Caco-2 (cell line): ENCODE data around the gene CCDC136. TPM values are rescaled to one million over a fixed set of nuclear protein-coding genes. Genes with fewer than 3 reads are reported as not detected.

Source experiments
- BruUV-seq: library from RNA; stranded (reverse); fragments of 400-500 nt; replicated peaks from 2 replicates; lab custom pipeline; 2021; lab: Mats Ljungman, UMichigan
- CTCF ChIA-PET: fragments of 300-600 bp; sonication (Branson Sonifier 250); formaldehyde crosslinking; loops from one replicate; lab custom pipeline; 2022; ENCODE audit warnings: antibody characterized with exemption; lab: Charles Lee
- POLR2A ChIA-PET: fragments of 300-600 bp; sonication (Branson Sonifier 250); formaldehyde crosslinking; loops from one replicate; lab custom pipeline; 2022; ENCODE audit warnings: antibody characterized with exemption; lab: Charles Lee
- DNase-seq, 2 experiments: peaks; one replicate each; pipeline versions ENCODE4 v3.0.0 to v3.0.0-alpha.2; 2020 to 2022
- H3K27me3 ChIP-seq: replicated peaks from 2 replicates; pipeline ENCODE4 v1.6.0; 2011; ENCODE audit warnings: low read length; ENCODE audit not compliant: control insufficient read depth, insufficient read depth
- H3K36me3 ChIP-seq: 2 replicates; pipeline ENCODE4 v1.5.1; 2011; ENCODE audit warnings: low read length; ENCODE audit not compliant: control insufficient read depth, insufficient read depth
- H3K4me1 ChIP-seq: fragments of 250-450 bp; sonication (Bioruptor Pico); 2 replicates; pipeline ENCODE4 v1.5.1; 2020; ENCODE audit warnings: mild to moderate bottlenecking
- H3K4me3 ChIP-seq: 2 replicates; pipeline ENCODE4 v1.5.1; 2011; ENCODE audit warnings: low read depth, mild to moderate bottlenecking, control low read depth, low read length
- H3K9me3 ChIP-seq: fragments of 250-450 bp; sonication (Bioruptor Pico); 2 replicates; pipeline ENCODE4 v1.5.1; 2020; ENCODE audit warnings: mild to moderate bottlenecking, moderate library complexity
- H3K27ac Mint-ChIP-seq: one replicate; pipeline ENCODE4 v1.8.0; 2022; ENCODE audit warnings: mixed read lengths; ENCODE audit not compliant: unreplicated experiment
- H3K27me3 Mint-ChIP-seq: one replicate; pipeline ENCODE4 v1.8.0; 2022; ENCODE audit warnings: mixed read lengths; ENCODE audit not compliant: insufficient read depth, unreplicated experiment
- H3K36me3 Mint-ChIP-seq: one replicate; pipeline ENCODE4 v1.8.0; 2022; ENCODE audit warnings: mild to moderate bottlenecking, mixed read lengths; ENCODE audit not compliant: insufficient read depth, unreplicated experiment
- H3K4me1 Mint-ChIP-seq: one replicate; pipeline ENCODE4 v1.8.0; 2022; ENCODE audit warnings: low read depth, mixed read lengths; ENCODE audit not compliant: unreplicated experiment
- H3K4me3 Mint-ChIP-seq: one replicate; pipeline ENCODE4 v1.8.0; 2022; ENCODE audit warnings: mild to moderate bottlenecking, moderate library complexity, mixed read lengths; ENCODE audit not compliant: unreplicated experiment
- H3K9me3 Mint-ChIP-seq: one replicate; pipeline ENCODE4 v1.8.0; 2022; ENCODE audit warnings: mixed read lengths; ENCODE audit not compliant: unreplicated experiment
- intact Hi-C: fragments of 100-400 bp; cut with micrococcal nuclease; formaldehyde crosslinking; loops from one replicate; pipeline ENCODE4 v1.10.0; 2022; ENCODE audit not compliant: unreplicated experiment
- total RNA-seq: library from RNA; stranded (reverse); gene quantifications from 2 replicates; pipeline ENCODE4 v1.2.3, GENCODE V29; 2022
- TF ChIP-seq, protein P1 (sequence below), 2 experiments: fragments of 200-600 bp in 1 of 2; IDR thresholded peaks; 1 replicate in 1 of 2; 2 replicates in 1 of 2; pipeline versions ENCODE4 v1.5.1 to v1.8.0; 2011 to 2022; ENCODE audit warnings: antibody characterized with exemption in 1 of 2, control low read depth in 1 of 2, inconsistent platforms in 1 of 2, low read depth in 1 of 2, low read length in 1 of 2, mild to moderate bottlenecking in 1 of 2, moderate library complexity in 1 of 2; ENCODE audit not compliant: insufficient read depth in 1 of 2, severe bottlenecking in 1 of 2, unreplicated experiment in 1 of 2

Gene CCDC136
- total RNA-seq, 1 experiment from 2014 or later, result 10.2 TPM

- Mint-ChIP-seq H3K4me3 (no peak overlapping the region), H3K27ac (no peak overlapping the region), H3K27me3 (no peaks in the 10 kb centered on the region), H3K36me3 (peaks cover 48% of the 10 kb centered on the region), H3K4me1 (no peaks in the 10 kb centered on the region), H3K9me3 (no peaks in the 10 kb centered on the region)
- no peak overlapping the region for H3K4me3 ChIP-seq
- no peaks in the 10 kb centered on the region for H3K27me3 ChIP-seq
- intact Hi-C loops, result no loop called here
- ChIA-PET CTCF (no interaction called here), POLR2A (no interaction called here)
- TF ChIP-seq, protein P1, sequence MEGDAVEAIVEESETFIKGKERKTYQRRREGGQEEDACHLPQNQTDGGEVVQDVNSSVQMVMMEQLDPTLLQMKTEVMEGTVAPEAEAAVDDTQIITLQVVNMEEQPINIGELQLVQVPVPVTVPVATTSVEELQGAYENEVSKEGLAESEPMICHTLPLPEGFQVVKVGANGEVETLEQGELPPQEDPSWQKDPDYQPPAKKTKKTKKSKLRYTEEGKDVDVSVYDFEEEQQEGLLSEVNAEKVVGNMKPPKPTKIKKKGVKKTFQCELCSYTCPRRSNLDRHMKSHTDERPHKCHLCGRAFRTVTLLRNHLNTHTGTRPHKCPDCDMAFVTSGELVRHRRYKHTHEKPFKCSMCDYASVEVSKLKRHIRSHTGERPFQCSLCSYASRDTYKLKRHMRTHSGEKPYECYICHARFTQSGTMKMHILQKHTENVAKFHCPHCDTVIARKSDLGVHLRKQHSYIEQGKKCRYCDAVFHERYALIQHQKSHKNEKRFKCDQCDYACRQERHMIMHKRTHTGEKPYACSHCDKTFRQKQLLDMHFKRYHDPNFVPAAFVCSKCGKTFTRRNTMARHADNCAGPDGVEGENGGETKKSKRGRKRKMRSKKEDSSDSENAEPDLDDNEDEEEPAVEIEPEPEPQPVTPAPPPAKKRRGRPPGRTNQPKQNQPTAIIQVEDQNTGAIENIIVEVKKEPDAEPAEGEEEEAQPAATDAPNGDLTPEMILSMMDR (IDR thresholded peaks at IDR 0.05; ENCODE audit: insufficient read depth in 1 of 2, low read depth in 1 of 2, low read length in 1 of 2, severe bottlenecking in 1 of 2, unreplicated experiment in 1 of 2), result no peak
- no peak for DNase-seq
- BruUV-seq, result no TSS peak
- H3K4me1 ChIP-seq, result no peaks in the 10 kb centered on the region
- H3K36me3 ChIP-seq, result no peaks in the 10 kb centered on the region; the same call in 1 of the 2 replicates
- no peaks in the 10 kb centered on the region for H3K9me3 ChIP-seq
Observed at GRCh38 chr7:128845475-128845874, 53.7 kb downstream of the CCDC136 start.

DNA sequence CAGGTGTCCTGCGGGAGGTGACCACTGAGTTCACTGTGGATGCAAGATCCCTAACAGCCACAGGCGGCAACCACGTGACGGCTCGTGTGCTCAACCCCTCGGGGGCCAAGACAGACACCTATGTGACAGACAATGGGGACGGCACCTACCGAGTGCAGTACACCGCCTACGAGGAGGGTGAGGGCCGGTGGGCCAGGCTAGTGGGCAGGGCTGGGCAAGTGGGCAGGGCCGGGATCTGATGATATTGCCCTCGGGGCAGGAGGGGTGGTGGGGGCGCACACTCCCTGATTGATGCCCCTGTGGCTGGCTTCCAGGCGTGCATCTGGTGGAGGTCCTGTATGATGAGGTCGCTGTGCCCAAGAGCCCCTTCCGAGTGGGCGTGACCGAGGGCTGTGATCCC, 54.2 kb downstream of the CCDC136 start:
- TF ChIP-seq, protein P1 (IDR thresholded peaks at IDR 0.05; ENCODE audit: insufficient read depth in 1 of 2, low read depth in 1 of 2, low read length in 1 of 2, severe bottlenecking in 1 of 2, unreplicated experiment in 1 of 2), result no peak
- no peak overlapping the region for H3K4me3 ChIP-seq
- no peaks in the 10 kb centered on the region for H3K27me3 ChIP-seq
- intact Hi-C loops, result no loop called here
- DNase-seq, result no peak
- Mint-ChIP-seq H3K4me1 (no peaks in the 10 kb centered on the region), H3K27me3 (no peaks in the 10 kb centered on the region), H3K27ac (no peak overlapping the region), H3K9me3 (no peaks in the 10 kb centered on the region), H3K36me3 (peaks cover 49% of the 10 kb centered on the region), H3K4me3 (no peak overlapping the region)
- no TSS peak for BruUV-seq
- ChIA-PET CTCF (no interaction called here), POLR2A (no interaction called here)
- no peaks in the 10 kb centered on the region for H3K9me3 ChIP-seq
- H3K4me1 ChIP-seq, result no peaks in the 10 kb centered on the region
- H3K36me3 ChIP-seq, result no peaks in the 10 kb centered on the region; the same call in 1 of the 2 replicates

GRCh38 chr7:128846781-128847444, 55.1 kb downstream of the CCDC136 start:
- H3K9me3 Mint-ChIP-seq, result no peaks in the 10 kb centered on the region
- Histone ChIP-seq H3K9me3 (no peaks in the 10 kb centered on the region), H3K4me1 (no peaks in the 10 kb centered on the region), H3K36me3 (no peaks in the 10 kb centered on the region; the same call in 1 of the 2 replicates), H3K27me3 (no peaks in the 10 kb centered on the region), H3K4me3 (no peak overlapping the region)
- TF ChIP-seq, protein P1 (IDR thresholded peaks at IDR 0.05; ENCODE audit: insufficient read depth in 1 of 2, low read depth in 1 of 2, low read length in 1 of 2, severe bottlenecking in 1 of 2, unreplicated experiment in 1 of 2), result no peak
- CTCF ChIA-PET, result interaction anchor here (0.6 kb wide), 1 partner anchor 18 kb away, joined by 3 read pairs; no protein-coding TSS in a partner anchor
- intact Hi-C loops, result no loop called here
- POLR2A ChIA-PET, result interaction anchor here (0.6 kb wide), 1 partner anchor 23 kb away, joined by 3 read pairs; no protein-coding TSS in a partner anchor
- H3K27me3 Mint-ChIP-seq, result no peaks in the 10 kb centered on the region
- H3K4me1 Mint-ChIP-seq, result no peaks in the 10 kb centered on the region
- H3K36me3 Mint-ChIP-seq, result peaks cover 48% of the 10 kb centered on the region
- H3K27ac Mint-ChIP-seq, result no peak overlapping the region
- DNase-seq, result no peak
- no peak overlapping the region for H3K4me3 Mint-ChIP-seq
- BruUV-seq, result no TSS peak
